HEK293 (cell line): ENCODE data around the gene EPO.

ENCODE experiments used
- KLF9 ChIP-seq: fragments of 450-650 bp; formaldehyde crosslinking; IDR thresholded peaks from 2 replicates; pipeline ENCODE4 v1.5.1; 2016; ENCODE audit warnings: missing biosample characterization, missing genetic modification characterization, low read depth
- YY1 ChIP-seq: fragments of 450-650 bp; formaldehyde crosslinking; IDR thresholded peaks from 2 replicates; pipeline ENCODE4 v1.5.1; 2018; ENCODE audit warnings: missing biosample characterization, missing genetic modification characterization
- ZNF23 ChIP-seq: fragments of 450-650 bp; formaldehyde crosslinking; IDR thresholded peaks from 2 replicates; pipeline ENCODE4 v1.5.1; 2016; ENCODE audit warnings: missing biosample characterization, missing genetic modification characterization, borderline replicate concordance
- ZNF274 ChIP-seq, 2 experiments: fragments of 200-500 bp in 1 of 2; fragments of 450-650 bp in 1 of 2; sonication (Bioruptor generic) in 1 of 2; formaldehyde crosslinking in 1 of 2; IDR thresholded peaks; 2 replicates each; pipeline versions ENCODE4 v1.5.1 to v1.6.1; 2014 to 2016; ENCODE audit warnings: borderline replicate concordance in 1 of 2, inconsistent platforms in 1 of 2, low read length in 1 of 2, missing biosample characterization in 1 of 2, missing genetic modification characterization in 1 of 2
- ZNF433 ChIP-seq: fragments of 450-650 bp; formaldehyde crosslinking; IDR thresholded peaks from 2 replicates; pipeline ENCODE4 v1.5.1; 2016; ENCODE audit warnings: missing biosample characterization, missing genetic modification characterization, low read depth
- ZNF776 ChIP-seq: fragments of 450-650 bp; formaldehyde crosslinking; IDR thresholded peaks from 2 replicates; pipeline ENCODE4 v1.5.0; 2017; ENCODE audit warnings: missing biosample characterization, missing genetic modification characterization, borderline replicate concordance
- TF ChIP-seq, protein P1 (sequence below): fragments of 450-650 bp; formaldehyde crosslinking; optimal IDR thresholded peaks from 2 replicates; pipeline ENCODE3; 2016; ENCODE audit warnings: missing biosample characterization, mild to moderate bottlenecking, missing genetic modification characterization
- TF ChIP-seq, protein P2 (sequence below): fragments of 450-650 bp; formaldehyde crosslinking; IDR thresholded peaks from 2 replicates; pipeline ENCODE4 v1.5.1; 2016; ENCODE audit warnings: missing biosample characterization, missing genetic modification characterization
- TF ChIP-seq, protein P3 (sequence below): sonication (generic); formaldehyde crosslinking; IDR thresholded peaks from 2 replicates; pipeline ENCODE4 v1.8.1; 2022; ENCODE audit warnings: mild to moderate bottlenecking, moderate library complexity, missing genetic modification reagents

DNA sequence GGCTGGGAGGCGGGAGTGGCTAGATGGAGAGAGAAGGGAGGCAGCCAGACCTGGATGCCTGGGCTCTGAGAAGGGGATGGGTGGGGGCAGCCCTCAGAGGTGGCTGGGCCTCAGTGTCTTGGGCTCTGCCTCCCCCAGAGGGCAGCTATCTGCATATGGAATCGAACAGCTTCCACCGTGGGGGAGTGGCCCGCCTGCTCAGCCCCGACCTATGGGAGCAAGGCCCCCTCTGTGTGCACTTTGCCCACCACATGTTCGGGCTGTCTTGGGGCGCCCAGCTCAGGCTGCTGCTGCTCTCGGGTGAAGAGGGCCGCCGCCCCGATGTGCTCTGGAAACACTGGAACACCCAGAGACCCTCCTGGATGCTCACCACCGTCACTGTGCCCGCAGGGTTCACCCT, 16.4 kb downstream of the EPO start:
- no peak for TF ChIP-seq KLF9 (tag by site-specific recombination)
- no peak for TF ChIP-seq ZNF274 (IDR thresholded peaks at IDR 0.05; ENCODE audit: low read length)
- TF ChIP-seq ZNF274 (tag by site-specific recombination; IDR thresholded peaks at IDR 0.05; ENCODE audit: borderline replicate concordance): no peak
- no peak for TF ChIP-seq YY1 (tag by site-specific recombination)
- TF ChIP-seq ZNF776: no peak
- no peak for TF ChIP-seq ZNF23
- TF ChIP-seq, protein P1, sequence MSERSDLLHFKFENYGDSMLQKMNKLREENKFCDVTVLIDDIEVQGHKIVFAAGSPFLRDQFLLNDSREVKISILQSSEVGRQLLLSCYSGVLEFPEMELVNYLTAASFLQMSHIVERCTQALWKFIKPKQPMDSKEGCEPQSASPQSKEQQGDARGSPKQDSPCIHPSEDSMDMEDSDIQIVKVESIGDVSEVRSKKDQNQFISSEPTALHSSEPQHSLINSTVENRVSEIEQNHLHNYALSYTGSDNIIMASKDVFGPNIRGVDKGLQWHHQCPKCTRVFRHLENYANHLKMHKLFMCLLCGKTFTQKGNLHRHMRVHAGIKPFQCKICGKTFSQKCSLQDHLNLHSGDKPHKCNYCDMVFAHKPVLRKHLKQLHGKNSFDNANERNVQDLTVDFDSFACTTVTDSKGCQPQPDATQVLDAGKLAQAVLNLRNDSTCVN: no peak
- TF ChIP-seq, protein P2, sequence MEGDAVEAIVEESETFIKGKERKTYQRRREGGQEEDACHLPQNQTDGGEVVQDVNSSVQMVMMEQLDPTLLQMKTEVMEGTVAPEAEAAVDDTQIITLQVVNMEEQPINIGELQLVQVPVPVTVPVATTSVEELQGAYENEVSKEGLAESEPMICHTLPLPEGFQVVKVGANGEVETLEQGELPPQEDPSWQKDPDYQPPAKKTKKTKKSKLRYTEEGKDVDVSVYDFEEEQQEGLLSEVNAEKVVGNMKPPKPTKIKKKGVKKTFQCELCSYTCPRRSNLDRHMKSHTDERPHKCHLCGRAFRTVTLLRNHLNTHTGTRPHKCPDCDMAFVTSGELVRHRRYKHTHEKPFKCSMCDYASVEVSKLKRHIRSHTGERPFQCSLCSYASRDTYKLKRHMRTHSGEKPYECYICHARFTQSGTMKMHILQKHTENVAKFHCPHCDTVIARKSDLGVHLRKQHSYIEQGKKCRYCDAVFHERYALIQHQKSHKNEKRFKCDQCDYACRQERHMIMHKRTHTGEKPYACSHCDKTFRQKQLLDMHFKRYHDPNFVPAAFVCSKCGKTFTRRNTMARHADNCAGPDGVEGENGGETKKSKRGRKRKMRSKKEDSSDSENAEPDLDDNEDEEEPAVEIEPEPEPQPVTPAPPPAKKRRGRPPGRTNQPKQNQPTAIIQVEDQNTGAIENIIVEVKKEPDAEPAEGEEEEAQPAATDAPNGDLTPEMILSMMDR (tag by site-specific recombination): no peak
- TF ChIP-seq, protein P3, sequence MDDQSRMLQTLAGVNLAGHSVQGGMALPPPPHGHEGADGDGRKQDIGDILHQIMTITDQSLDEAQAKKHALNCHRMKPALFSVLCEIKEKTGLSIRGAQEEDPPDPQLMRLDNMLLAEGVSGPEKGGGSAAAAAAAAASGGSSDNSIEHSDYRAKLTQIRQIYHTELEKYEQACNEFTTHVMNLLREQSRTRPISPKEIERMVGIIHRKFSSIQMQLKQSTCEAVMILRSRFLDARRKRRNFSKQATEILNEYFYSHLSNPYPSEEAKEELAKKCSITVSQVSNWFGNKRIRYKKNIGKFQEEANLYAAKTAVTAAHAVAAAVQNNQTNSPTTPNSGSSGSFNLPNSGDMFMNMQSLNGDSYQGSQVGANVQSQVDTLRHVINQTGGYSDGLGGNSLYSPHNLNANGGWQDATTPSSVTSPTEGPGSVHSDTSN (CRISPR knock-in tag): no peak
- no peak for TF ChIP-seq ZNF433 (tag by site-specific recombination)
